Panc1 (cell line): ENCODE results near the gene UNC93B1.

Experiments used
- CTCF ChIP-seq: fragments of 450-650 bp; IDR thresholded peaks from 2 replicates; pipeline ENCODE4 v1.5.1; 2017; ENCODE audit warnings: mild to moderate bottlenecking
- POLR2AphosphoS5 ChIP-seq: IDR thresholded peaks from 2 replicates; pipeline ENCODE4 v1.6.1; 2012; ENCODE audit warnings: mild to moderate bottlenecking, low read depth, low read length, moderate library complexity
- REST ChIP-seq, 2 experiments: IDR thresholded peaks; 2 replicates each; pipeline ENCODE4 v1.6.1; 2011 to 2012; ENCODE audit warnings: low read depth in 2 of 2, control low read depth in 1 of 2, low read length in 1 of 2, mild to moderate bottlenecking in 1 of 2, moderate library complexity in 1 of 2; ENCODE audit not compliant: insufficient read depth in 1 of 2
- TCF7L2 ChIP-seq: IDR thresholded peaks from 2 replicates; pipeline ENCODE4 v1.6.1; 2011; ENCODE audit warnings: mild to moderate bottlenecking, low read depth, low read length, inconsistent platforms

- TF ChIP-seq POLR2AphosphoS5 = no peak
- no peak for TF ChIP-seq CTCF
- TF ChIP-seq REST (IDR thresholded peaks at IDR 0.05; ENCODE audit: insufficient read depth in 1 of 2, low read depth in 2 of 2, low read length in 1 of 2) = no peak
- no peak for TF ChIP-seq TCF7L2
Measured at GRCh38 chr11:68016161-68016903, 12.4 kb upstream of the UNC93B1 start.
